Measurements from ENCODE around the gene FAM209A. TPM values are rescaled to one million over a fixed set of nuclear protein-coding genes. Genes with fewer than 3 reads are reported as not detected.
"Not testable (repeated sequence)": the region's sequence is repeated elsewhere in the genome, so short reads cannot be mapped to it uniquely, and the experiment has no call there.

Gene FAM209A
- total RNA-seq, 2 experiments from 2014 or later: 2.7 to 3.2 TPM

GRCh38 chr20:56554869-56555268 lies 30.3 kb downstream of the FAM209A start:
- DNase-seq: no peak
- POLR2A ChIA-PET: no interaction called here
- H3K27me3 Mint-ChIP-seq: peaks cover 3% of the 10 kb centered on the region

GRCh38 chr20:56558968-56559367 lies 34.4 kb downstream of the FAM209A start:
- Mint-ChIP-seq H3K27ac (no peak overlapping the region), H3K36me3 (ENCODE audit: low read depth) (no peaks in the 10 kb centered on the region), H3K9me3 (no peaks in the 10 kb centered on the region), H3K4me1 (peaks cover 8% of the 10 kb centered on the region), H3K4me3 (no peak overlapping the region), H3K27me3 (peaks cover 5% of the 10 kb centered on the region)
- DNase-seq: no peak
- ChIA-PET POLR2A (no interaction called here), CTCF (interaction anchor here (0.6 to 1.8 kb wide), 2 partner anchors 10 to 763 kb away, joined by 3 to 4 read pairs; no protein-coding TSS in a partner anchor)

More at GRCh38 chr20:56554869-56555268, 30.3 kb downstream of the FAM209A start:
- no peak overlapping the region for H3K4me3 Mint-ChIP-seq
- CTCF ChIA-PET: no interaction called here
- H3K9me3 Mint-ChIP-seq: no peaks in the 10 kb centered on the region
- no peak overlapping the region for H3K27ac Mint-ChIP-seq
- H3K36me3 Mint-ChIP-seq (ENCODE audit: low read depth): no peaks in the 10 kb centered on the region
- H3K4me1 Mint-ChIP-seq: peaks cover 8% of the 10 kb centered on the region

GRCh38 chr20:56564526-56564925 lies 40.0 kb downstream of the FAM209A start:
- H3K36me3 Mint-ChIP-seq (ENCODE audit: low read depth); POLR2A ChIA-PET: not testable (repeated sequence)

GRCh38 chr20:56565511-56565910 lies 41.0 kb downstream of the FAM209A start:
- no peak overlapping the region for H3K27ac Mint-ChIP-seq
- no peak overlapping the region for H3K4me3 Mint-ChIP-seq
- no peak for DNase-seq
- H3K36me3 Mint-ChIP-seq (ENCODE audit: low read depth): no peaks in the 10 kb centered on the region
- no peaks in the 10 kb centered on the region for H3K4me1 Mint-ChIP-seq
- CTCF ChIA-PET: no interaction called here
- POLR2A ChIA-PET: no interaction called here
- peaks cover 2% of the 10 kb centered on the region for H3K27me3 Mint-ChIP-seq
- H3K9me3 Mint-ChIP-seq: no peaks in the 10 kb centered on the region

More at GRCh38 chr20:56564526-56564925, 40.0 kb downstream of the FAM209A start:
- H3K27me3 Mint-ChIP-seq, DNase-seq, H3K9me3 Mint-ChIP-seq, H3K27ac Mint-ChIP-seq, CTCF ChIA-PET, H3K4me3 Mint-ChIP-seq, H3K4me1 Mint-ChIP-seq: not testable (repeated sequence)

- Mint-ChIP-seq H3K4me1 (no peaks in the 10 kb centered on the region), H3K4me3 (no peak overlapping the region), H3K36me3 (ENCODE audit: low read depth) (no peaks in the 10 kb centered on the region), H3K27ac (no peak overlapping the region), H3K9me3 (no peaks in the 10 kb centered on the region), H3K27me3 (peaks cover 1% of the 10 kb centered on the region)
- no peak for DNase-seq
- ChIA-PET CTCF (interaction anchor here (0.9 kb wide), 1 partner anchor 17 kb away, joined by 4 read pairs; no protein-coding TSS in a partner anchor), POLR2A (no interaction called here)
These were observed 42.1 kb downstream of the FAM209A start for GRCh38 chr20:56566621-56567020.

- POLR2A ChIA-PET: no interaction called here
- H3K36me3 Mint-ChIP-seq (ENCODE audit: low read depth): no peaks in the 10 kb centered on the region
- no peaks in the 10 kb centered on the region for H3K9me3 Mint-ChIP-seq
- CTCF ChIA-PET: no interaction called here
- H3K27ac Mint-ChIP-seq: no peak overlapping the region
- DNase-seq: no peak
- no peaks in the 10 kb centered on the region for H3K4me1 Mint-ChIP-seq
- H3K4me3 Mint-ChIP-seq: no peak overlapping the region
- H3K27me3 Mint-ChIP-seq: peaks cover 8% of the 10 kb centered on the region
These were observed 46.3 kb downstream of the FAM209A start for GRCh38 chr20:56570832-56571231.

GRCh38 chr20:56572172-56572571 lies 47.6 kb downstream of the FAM209A start:
- no peaks in the 10 kb centered on the region for H3K9me3 Mint-ChIP-seq
- no peak overlapping the region for H3K4me3 Mint-ChIP-seq
- no peaks in the 10 kb centered on the region for H3K36me3 Mint-ChIP-seq (ENCODE audit: low read depth)
- no peaks in the 10 kb centered on the region for H3K4me1 Mint-ChIP-seq
- CTCF ChIA-PET: no interaction called here
- H3K27me3 Mint-ChIP-seq: peaks cover 8% of the 10 kb centered on the region
- DNase-seq: no peak
- H3K27ac Mint-ChIP-seq: no peak overlapping the region
- POLR2A ChIA-PET: no interaction called here

GRCh38 chr20:56573986-56574385 lies 49.4 kb downstream of the FAM209A start:
- Mint-ChIP-seq H3K27ac (no peak overlapping the region), H3K36me3 (ENCODE audit: low read depth) (no peaks in the 10 kb centered on the region), H3K4me3 (no peak overlapping the region), H3K27me3 (peaks cover 8% of the 10 kb centered on the region), H3K9me3 (no peaks in the 10 kb centered on the region), H3K4me1 (no peaks in the 10 kb centered on the region)
- POLR2A ChIA-PET: no interaction called here
- CTCF ChIA-PET: interaction anchor here (0.6 kb wide), 1 partner anchor 353 kb away, joined by 5 read pairs; no protein-coding TSS in a partner anchor
- DNase-seq: no peak

GRCh38 chr20:56574531-56575142 lies 50.1 kb downstream of the FAM209A start:
- H3K4me3 Mint-ChIP-seq: no peak overlapping the region

GRCh38 chr20:56575157-56575556 lies 50.6 kb downstream of the FAM209A start:
- H3K27ac Mint-ChIP-seq: no peak overlapping the region

More at GRCh38 chr20:56574531-56575142, 50.1 kb downstream of the FAM209A start:
- Mint-ChIP-seq H3K4me1 (no peaks in the 10 kb centered on the region), H3K27ac (no peak overlapping the region), H3K27me3 (peaks cover 8% of the 10 kb centered on the region), H3K36me3 (ENCODE audit: low read depth) (no peaks in the 10 kb centered on the region), H3K9me3 (no peaks in the 10 kb centered on the region)
- CTCF ChIA-PET: no interaction called here
- POLR2A ChIA-PET: no interaction called here
- DNase-seq: no peak

More at GRCh38 chr20:56575157-56575556, 50.6 kb downstream of the FAM209A start:
- no peak for DNase-seq
- peaks cover 8% of the 10 kb centered on the region for H3K27me3 Mint-ChIP-seq
- POLR2A ChIA-PET: no interaction called here
- CTCF ChIA-PET: no interaction called here
- H3K9me3 Mint-ChIP-seq: no peaks in the 10 kb centered on the region
- no peaks in the 10 kb centered on the region for H3K4me1 Mint-ChIP-seq
- no peak overlapping the region for H3K4me3 Mint-ChIP-seq
- H3K36me3 Mint-ChIP-seq (ENCODE audit: low read depth): no peaks in the 10 kb centered on the region

Other genes with a start within 250 kb of the FAM209A start
- gene FAM210B, start 165.8 kb upstream of the FAM209A start, total RNA-seq: 1 to 10 TPM; 8.4 to 9.7 TPM
- gene AURKA, start 132.5 kb upstream of the FAM209A start, total RNA-seq: 10 to 100 TPM; 73.6 to 83.0 TPM
- gene CSTF1, start 132.1 kb upstream of the FAM209A start, total RNA-seq: 10 to 100 TPM; 61.8 to 62.4 TPM
- gene CASS4, start 112.5 kb upstream of the FAM209A start, total RNA-seq: 1 to 10 TPM; 8.6 to 9.0 TPM
- 100 to 1,000 TPM; 106 to 107 TPM for gene RTF2, start 56.1 kb upstream of the FAM209A start, total RNA-seq
- gene FAM209B, start 8.5 kb downstream of the FAM209A start, total RNA-seq: 1 to 10 TPM in 1 of 2 experiments, under 1 TPM in 1; 0.89 to 1.9 TPM
- gene TFAP2C, start 104.6 kb downstream of the FAM209A start, total RNA-seq: not detected